MM.1S (cell line): ENCODE data around the gene FAM237B.

Experiments used
- EZH2phosphoT487 ChIP-seq: fragments of 300-600 bp; sonication (generic); IDR thresholded peaks from 2 replicates; pipeline ENCODE4 v1.6.1; 2018; ENCODE audit warnings: antibody characterized with exemption, low read length
- TF ChIP-seq, protein P1 (sequence below): fragments of 300-600 bp; sonication (generic); IDR thresholded peaks from 2 replicates; pipeline ENCODE4 v1.5.1; 2016; ENCODE audit warnings: antibody characterized with exemption, low read length, mixed read lengths

DNA sequence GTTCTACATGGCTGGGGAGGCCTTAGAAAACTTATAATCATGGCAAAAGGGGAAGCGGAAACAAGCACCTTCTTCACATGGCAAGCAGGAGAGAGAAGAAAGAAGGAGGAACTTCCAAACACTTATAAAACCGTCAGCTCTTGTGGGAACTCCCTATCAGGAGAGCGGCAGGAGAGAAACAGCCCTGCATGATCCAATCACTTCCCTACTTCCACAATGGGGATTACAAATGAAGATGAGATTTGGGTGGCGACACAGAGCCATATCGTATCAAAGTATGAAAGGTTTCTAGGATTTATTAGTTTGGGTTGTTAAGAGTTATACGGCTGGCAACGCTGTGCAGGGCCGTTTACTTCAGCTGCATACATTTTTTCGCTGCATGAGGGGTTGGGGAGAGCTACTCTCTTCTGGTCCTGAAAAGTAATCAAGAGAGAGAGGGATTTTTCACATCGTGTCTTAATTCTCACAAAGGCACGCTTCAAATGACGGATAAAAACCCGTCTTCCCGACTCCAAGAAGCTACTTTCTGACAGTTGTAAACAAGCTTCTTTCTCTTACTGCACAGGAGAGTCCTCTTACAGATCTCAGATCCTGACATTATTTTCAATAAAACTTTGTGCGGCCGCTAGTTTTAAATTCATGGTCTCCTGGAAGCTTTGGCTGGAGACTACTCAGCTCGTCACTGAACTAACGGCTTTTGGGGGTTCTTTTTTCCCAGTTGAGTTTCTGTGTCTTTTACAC, 24.7 kb upstream of the FAM237B start:
- TF ChIP-seq, protein P1, sequence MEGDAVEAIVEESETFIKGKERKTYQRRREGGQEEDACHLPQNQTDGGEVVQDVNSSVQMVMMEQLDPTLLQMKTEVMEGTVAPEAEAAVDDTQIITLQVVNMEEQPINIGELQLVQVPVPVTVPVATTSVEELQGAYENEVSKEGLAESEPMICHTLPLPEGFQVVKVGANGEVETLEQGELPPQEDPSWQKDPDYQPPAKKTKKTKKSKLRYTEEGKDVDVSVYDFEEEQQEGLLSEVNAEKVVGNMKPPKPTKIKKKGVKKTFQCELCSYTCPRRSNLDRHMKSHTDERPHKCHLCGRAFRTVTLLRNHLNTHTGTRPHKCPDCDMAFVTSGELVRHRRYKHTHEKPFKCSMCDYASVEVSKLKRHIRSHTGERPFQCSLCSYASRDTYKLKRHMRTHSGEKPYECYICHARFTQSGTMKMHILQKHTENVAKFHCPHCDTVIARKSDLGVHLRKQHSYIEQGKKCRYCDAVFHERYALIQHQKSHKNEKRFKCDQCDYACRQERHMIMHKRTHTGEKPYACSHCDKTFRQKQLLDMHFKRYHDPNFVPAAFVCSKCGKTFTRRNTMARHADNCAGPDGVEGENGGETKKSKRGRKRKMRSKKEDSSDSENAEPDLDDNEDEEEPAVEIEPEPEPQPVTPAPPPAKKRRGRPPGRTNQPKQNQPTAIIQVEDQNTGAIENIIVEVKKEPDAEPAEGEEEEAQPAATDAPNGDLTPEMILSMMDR: no peak
- TF ChIP-seq EZH2phosphoT487: no peak
